ENCODE results near the gene ING3.

DNA sequence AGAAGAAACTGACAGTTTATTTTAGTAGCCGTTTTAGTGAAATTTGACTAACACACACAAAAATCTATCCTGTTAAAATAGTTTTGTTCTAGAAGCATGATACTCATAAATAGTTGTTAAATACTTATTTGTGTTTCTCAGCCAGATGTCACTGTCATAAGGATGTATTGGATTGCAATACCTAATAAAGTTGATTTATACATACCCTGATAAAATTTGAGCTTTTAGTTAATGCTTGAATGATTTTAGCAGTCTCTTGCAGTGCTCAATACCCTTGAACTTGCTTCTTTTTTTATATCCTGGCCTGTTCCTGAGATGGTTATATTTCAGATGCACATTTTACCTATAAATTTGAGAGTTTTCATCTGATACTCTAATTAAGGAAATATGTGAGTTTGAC is 10.1 kb downstream of the ING3 start:
- TF ChIP-seq EZH2phosphoT487 (IDR thresholded peaks at IDR 0.05; ENCODE audit: borderline replicate concordance, low read depth, low read length) = no peak
- TF ChIP-seq, protein P1, sequence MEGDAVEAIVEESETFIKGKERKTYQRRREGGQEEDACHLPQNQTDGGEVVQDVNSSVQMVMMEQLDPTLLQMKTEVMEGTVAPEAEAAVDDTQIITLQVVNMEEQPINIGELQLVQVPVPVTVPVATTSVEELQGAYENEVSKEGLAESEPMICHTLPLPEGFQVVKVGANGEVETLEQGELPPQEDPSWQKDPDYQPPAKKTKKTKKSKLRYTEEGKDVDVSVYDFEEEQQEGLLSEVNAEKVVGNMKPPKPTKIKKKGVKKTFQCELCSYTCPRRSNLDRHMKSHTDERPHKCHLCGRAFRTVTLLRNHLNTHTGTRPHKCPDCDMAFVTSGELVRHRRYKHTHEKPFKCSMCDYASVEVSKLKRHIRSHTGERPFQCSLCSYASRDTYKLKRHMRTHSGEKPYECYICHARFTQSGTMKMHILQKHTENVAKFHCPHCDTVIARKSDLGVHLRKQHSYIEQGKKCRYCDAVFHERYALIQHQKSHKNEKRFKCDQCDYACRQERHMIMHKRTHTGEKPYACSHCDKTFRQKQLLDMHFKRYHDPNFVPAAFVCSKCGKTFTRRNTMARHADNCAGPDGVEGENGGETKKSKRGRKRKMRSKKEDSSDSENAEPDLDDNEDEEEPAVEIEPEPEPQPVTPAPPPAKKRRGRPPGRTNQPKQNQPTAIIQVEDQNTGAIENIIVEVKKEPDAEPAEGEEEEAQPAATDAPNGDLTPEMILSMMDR (conservative IDR thresholded peaks at IDR 0.05; ENCODE audit: low read length) = no peak

All from OCI-LY7 (cell line).